ENCODE data around the gene CELF5. TPM values are rescaled to one million over a fixed set of nuclear protein-coding genes. Genes with fewer than 3 reads are reported as not detected.

The CELF5 gene
- total RNA-seq, 2 experiments from 2014 or later = 0.13 TPM; not detected in 1

DNA sequence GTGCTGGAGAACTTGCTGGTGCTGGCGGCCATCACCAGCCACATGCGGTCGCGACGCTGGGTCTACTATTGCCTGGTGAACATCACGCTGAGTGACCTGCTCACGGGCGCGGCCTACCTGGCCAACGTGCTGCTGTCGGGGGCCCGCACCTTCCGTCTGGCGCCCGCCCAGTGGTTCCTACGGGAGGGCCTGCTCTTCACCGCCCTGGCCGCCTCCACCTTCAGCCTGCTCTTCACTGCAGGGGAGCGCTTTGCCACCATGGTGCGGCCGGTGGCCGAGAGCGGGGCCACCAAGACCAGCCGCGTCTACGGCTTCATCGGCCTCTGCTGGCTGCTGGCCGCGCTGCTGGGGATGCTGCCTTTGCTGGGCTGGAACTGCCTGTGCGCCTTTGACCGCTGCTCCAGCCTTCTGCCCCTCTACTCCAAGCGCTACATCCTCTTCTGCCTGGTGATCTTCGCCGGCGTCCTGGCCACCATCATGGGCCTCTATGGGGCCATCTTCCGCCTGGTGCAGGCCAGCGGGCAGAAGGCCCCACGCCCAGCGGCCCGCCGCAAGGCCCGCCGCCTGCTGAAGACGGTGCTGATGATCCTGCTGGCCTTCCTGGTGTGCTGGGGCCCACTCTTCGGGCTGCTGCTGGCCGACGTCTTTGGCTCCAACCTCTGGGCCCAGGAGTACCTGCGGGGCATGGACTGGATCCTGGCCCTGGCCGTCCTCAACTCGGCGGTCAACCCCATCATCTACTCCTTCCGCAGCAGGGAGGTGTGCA lies 45.3 kb upstream of the CELF5 start:
- ChIA-PET POLR2A (interaction anchor here (0.9 kb wide), 1 partner anchor 583 kb away, joined by 3 read pairs; the partner anchor contains the start of gene MRPL54), CTCF (ENCODE audit: unreplicated experiment) (interaction anchor here (0.5 kb wide), 1 partner anchor 84 kb away, joined by 13 read pairs; no protein-coding TSS in a partner anchor)
- no peaks in the 10 kb centered on the region for H3K9me3 ChIP-seq (ENCODE audit: low read length)
- intact Hi-C loops (cut with micrococcal nuclease; ENCODE audit: unreplicated experiment) = no loop called here
- peaks cover 63% of the 10 kb centered on the region for H3K4me1 ChIP-seq (ENCODE audit: insufficient read depth, low read length, poor library complexity, severe bottlenecking)
- peak; percentile 33 for DNase-seq (ENCODE audit: low spot score)
- no peaks in the 10 kb centered on the region for H4K20me1 ChIP-seq (ENCODE audit: insufficient read depth, low read length)
- H3K4me3 ChIP-seq (ENCODE audit: low read depth, low read length, poor library complexity, severe bottlenecking) = peak overlapping the region; percentile 71
- no peaks in the 10 kb centered on the region for H3K79me2 ChIP-seq (ENCODE audit: insufficient read depth, low read depth, low read length)
- no peaks in the 10 kb centered on the region for H3K36me3 ChIP-seq (ENCODE audit: insufficient read depth, low read length)
- no peaks in the 10 kb centered on the region for H3K9me2 ChIP-seq (ENCODE audit: insufficient read depth, low read length)
- TF ChIP-seq EZH2phosphoT487 (IDR thresholded peaks at IDR 0.05; ENCODE audit: borderline replicate concordance, low read depth, low read length) = no peak
- TF ChIP-seq, protein P1, sequence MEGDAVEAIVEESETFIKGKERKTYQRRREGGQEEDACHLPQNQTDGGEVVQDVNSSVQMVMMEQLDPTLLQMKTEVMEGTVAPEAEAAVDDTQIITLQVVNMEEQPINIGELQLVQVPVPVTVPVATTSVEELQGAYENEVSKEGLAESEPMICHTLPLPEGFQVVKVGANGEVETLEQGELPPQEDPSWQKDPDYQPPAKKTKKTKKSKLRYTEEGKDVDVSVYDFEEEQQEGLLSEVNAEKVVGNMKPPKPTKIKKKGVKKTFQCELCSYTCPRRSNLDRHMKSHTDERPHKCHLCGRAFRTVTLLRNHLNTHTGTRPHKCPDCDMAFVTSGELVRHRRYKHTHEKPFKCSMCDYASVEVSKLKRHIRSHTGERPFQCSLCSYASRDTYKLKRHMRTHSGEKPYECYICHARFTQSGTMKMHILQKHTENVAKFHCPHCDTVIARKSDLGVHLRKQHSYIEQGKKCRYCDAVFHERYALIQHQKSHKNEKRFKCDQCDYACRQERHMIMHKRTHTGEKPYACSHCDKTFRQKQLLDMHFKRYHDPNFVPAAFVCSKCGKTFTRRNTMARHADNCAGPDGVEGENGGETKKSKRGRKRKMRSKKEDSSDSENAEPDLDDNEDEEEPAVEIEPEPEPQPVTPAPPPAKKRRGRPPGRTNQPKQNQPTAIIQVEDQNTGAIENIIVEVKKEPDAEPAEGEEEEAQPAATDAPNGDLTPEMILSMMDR (conservative IDR thresholded peaks at IDR 0.05; ENCODE audit: low read length) = no peak; the same call in 1 of the 2 replicates
- H3K27ac ChIP-seq (ENCODE audit: low read depth, low read length, poor library complexity, severe bottlenecking) = peak overlapping the region; percentile 97
- BruUV-seq (replicated peaks) = TSS peak; percentile 68
- peak overlapping the region; percentile 94 for H3K4me2 ChIP-seq (ENCODE audit: low read length)
- H2AFZ ChIP-seq (ENCODE audit: low read length) = peak overlapping the region; percentile 68

DNA sequence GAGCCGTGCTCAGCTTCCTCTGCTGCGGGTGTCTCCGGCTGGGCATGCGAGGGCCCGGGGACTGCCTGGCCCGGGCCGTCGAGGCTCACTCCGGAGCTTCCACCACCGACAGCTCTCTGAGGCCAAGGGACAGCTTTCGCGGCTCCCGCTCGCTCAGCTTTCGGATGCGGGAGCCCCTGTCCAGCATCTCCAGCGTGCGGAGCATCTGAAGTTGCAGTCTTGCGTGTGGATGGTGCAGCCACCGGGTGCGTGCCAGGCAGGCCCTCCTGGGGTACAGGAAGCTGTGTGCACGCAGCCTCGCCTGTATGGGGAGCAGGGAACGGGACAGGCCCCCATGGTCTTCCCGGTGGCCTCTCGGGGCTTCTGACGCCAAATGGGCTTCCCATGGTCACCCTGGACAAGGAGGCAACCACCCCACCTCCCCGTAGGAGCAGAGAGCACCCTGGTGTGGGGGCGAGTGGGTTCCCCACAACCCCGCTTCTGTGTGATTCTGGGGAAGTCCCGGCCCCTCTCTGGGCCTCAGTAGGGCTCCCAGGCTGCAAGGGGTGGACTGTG lies 44.6 kb upstream of the CELF5 start:
- Histone ChIP-seq H3K9me3 (ENCODE audit: low read length) (no peaks in the 10 kb centered on the region), H3K9me2 (ENCODE audit: insufficient read depth, low read length) (no peaks in the 10 kb centered on the region), H4K20me1 (ENCODE audit: insufficient read depth, low read length) (no peaks in the 10 kb centered on the region), H3K36me3 (ENCODE audit: insufficient read depth, low read length) (no peaks in the 10 kb centered on the region), H3K4me3 (ENCODE audit: low read depth, low read length, poor library complexity, severe bottlenecking) (peak overlapping the region; percentile 71), H2AFZ (ENCODE audit: low read length) (peak overlapping the region; percentile 39; the same call in 1 of the 2 replicates), H3K79me2 (ENCODE audit: insufficient read depth, low read depth, low read length) (no peaks in the 10 kb centered on the region), H3K4me1 (ENCODE audit: insufficient read depth, low read length, poor library complexity, severe bottlenecking) (peaks cover 65% of the 10 kb centered on the region), H3K4me2 (ENCODE audit: low read length) (peak overlapping the region; percentile 94), H3K27ac (ENCODE audit: low read depth, low read length, poor library complexity, severe bottlenecking) (peak overlapping the region; percentile 97)
- intact Hi-C loops (cut with micrococcal nuclease; ENCODE audit: unreplicated experiment) = no loop called here
- TF ChIP-seq, protein P1 (conservative IDR thresholded peaks at IDR 0.05; ENCODE audit: low read length) = no peak
- no TSS peak for BruUV-seq (replicated peaks)
- POLR2A ChIA-PET = interaction anchor here (0.9 kb wide), 1 partner anchor 583 kb away, joined by 3 read pairs; the partner anchor contains the start of gene MRPL54
- DNase-seq (ENCODE audit: low spot score) = peak; percentile 34
- CTCF ChIA-PET (ENCODE audit: unreplicated experiment) = interaction anchor here (0.5 to 0.6 kb wide), 2 partner anchors 84 to 229 kb away, joined by 3 to 13 read pairs; no protein-coding TSS in a partner anchor

Measured in OCI-LY7 (cell line).